Ovary (tissue), 3 donors: ENCODE measurements around the gene RHOC.

ENCODE experiments used
- POLR2A ChIP-seq: fragments of 450-650 bp; IDR thresholded peaks from one replicate; pipeline ENCODE4 v1.6.1; 2017; ENCODE audit warnings: antibody characterized with exemption, mild to moderate bottlenecking, moderate library complexity
- TF ChIP-seq, protein P1 (sequence below), 3 donors: fragments of 450-650 bp in 2 of 3; fragments of 200-600 bp in 1 of 3; IDR thresholded peaks; one replicate each; pipeline versions ENCODE4 v1.5.1 to v1.8.0; 2016 to 2022; ENCODE audit warnings: antibody characterized with exemption in 3 of 3, mild to moderate bottlenecking in 1 of 3
- donor health status: DM: no; HTN: no; CAD: no.

DNA sequence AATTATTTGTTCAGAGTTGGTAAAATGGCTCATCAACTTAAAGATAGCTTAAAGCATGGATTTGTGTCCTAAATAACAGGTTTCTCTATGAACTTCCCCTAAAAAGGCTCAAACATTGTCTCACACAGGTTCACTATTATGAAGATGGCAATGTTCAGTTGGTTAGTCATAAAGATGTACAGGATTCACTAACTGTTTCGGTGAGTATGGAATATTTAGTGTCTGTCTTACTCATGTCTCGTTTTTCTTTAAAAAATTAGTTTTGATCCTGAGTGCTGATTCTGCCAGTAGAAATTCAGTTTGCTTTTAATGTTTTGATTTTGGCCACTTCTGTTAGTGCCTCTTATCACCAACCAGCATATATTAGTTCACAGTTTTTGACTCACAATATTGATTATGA is 40.0 kb downstream of the RHOC start:
- TF ChIP-seq, protein P1, sequence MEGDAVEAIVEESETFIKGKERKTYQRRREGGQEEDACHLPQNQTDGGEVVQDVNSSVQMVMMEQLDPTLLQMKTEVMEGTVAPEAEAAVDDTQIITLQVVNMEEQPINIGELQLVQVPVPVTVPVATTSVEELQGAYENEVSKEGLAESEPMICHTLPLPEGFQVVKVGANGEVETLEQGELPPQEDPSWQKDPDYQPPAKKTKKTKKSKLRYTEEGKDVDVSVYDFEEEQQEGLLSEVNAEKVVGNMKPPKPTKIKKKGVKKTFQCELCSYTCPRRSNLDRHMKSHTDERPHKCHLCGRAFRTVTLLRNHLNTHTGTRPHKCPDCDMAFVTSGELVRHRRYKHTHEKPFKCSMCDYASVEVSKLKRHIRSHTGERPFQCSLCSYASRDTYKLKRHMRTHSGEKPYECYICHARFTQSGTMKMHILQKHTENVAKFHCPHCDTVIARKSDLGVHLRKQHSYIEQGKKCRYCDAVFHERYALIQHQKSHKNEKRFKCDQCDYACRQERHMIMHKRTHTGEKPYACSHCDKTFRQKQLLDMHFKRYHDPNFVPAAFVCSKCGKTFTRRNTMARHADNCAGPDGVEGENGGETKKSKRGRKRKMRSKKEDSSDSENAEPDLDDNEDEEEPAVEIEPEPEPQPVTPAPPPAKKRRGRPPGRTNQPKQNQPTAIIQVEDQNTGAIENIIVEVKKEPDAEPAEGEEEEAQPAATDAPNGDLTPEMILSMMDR (IDR thresholded peaks at IDR 0.05) = no peak
- TF ChIP-seq POLR2A = no peak
